HG03064 (cell line): Measurements from ENCODE around the gene CASS4.

Source experiments
- ATAC-seq: cut with Tn5 transposase; IDR thresholded peaks from one replicate; pipeline ENCODE4 v1.9.1; 2021; ENCODE audit warnings: low read depth; ENCODE audit not compliant: unreplicated experiment

CASS4 gene

GRCh38 chr20:56501116-56501515 is 89.1 kb downstream of the CASS4 start:
- ATAC-seq: no peak

- no peak for ATAC-seq
Observed at GRCh38 chr20:56503916-56504315, 91.9 kb downstream of the CASS4 start.

- ATAC-seq: no peak
Observed at GRCh38 chr20:56504373-56505005, 92.4 kb downstream of the CASS4 start.

- ATAC-seq: no peak
Observed at GRCh38 chr20:56506103-56506502, 94.0 kb downstream of the CASS4 start.
